ENCODE results near the gene WBP11.

Gene WBP11

GRCh38 chr12:14803011-14803829 is at the start of gene WBP11, which contains the start of gene C12orf60:
TSS of gene WBP11 (minus strand) at chr12:14803478. CDS start at chr12:14801383, 2,095 bp downstream.
TSS of gene C12orf60 (plus strand) at chr12:14803670. CDS start at chr12:14822936, 19,266 bp downstream.
- H3K27ac ChIP-seq (ENCODE audit: low read depth, low read length), result peak within 1 kb of the TSS; percentile 81
- H3K9me3 ChIP-seq (ENCODE audit: control insufficient read depth, insufficient read depth, low read length), result no peaks in the 10 kb centered on the region
- H3K4me1 ChIP-seq (ENCODE audit: control insufficient read depth, insufficient read depth, low read length), result peaks cover 12% of the 10 kb centered on the region
- H3K4me3 ChIP-seq (ENCODE audit: low read depth, low read length), result peak within 1 kb of the TSS; percentile 85
- H3K27me3 ChIP-seq (ENCODE audit: control insufficient read depth, insufficient read depth, low read length), result no peaks in the 10 kb centered on the region
- peaks cover 29% of the 10 kb centered on the region for H3K36me3 ChIP-seq (ENCODE audit: control insufficient read depth, insufficient read depth, low read length)
- peak within 1 kb of the TSS; percentile 88 for H3K9ac ChIP-seq (ENCODE audit: low read depth, low read length)

- H3K4me1 ChIP-seq (ENCODE audit: control insufficient read depth, insufficient read depth, low read length), result peaks cover 11% of the 10 kb centered on the region
- H3K4me3 ChIP-seq (ENCODE audit: low read depth, low read length), result no peak overlapping the region
- H3K9me3 ChIP-seq (ENCODE audit: control insufficient read depth, insufficient read depth, low read length), result no peaks in the 10 kb centered on the region
- no peak overlapping the region for H3K27ac ChIP-seq (ENCODE audit: low read depth, low read length)
- no peaks in the 10 kb centered on the region for H3K27me3 ChIP-seq (ENCODE audit: control insufficient read depth, insufficient read depth, low read length)
- H3K36me3 ChIP-seq (ENCODE audit: control insufficient read depth, insufficient read depth, low read length), result no peaks in the 10 kb centered on the region
- H3K9ac ChIP-seq (ENCODE audit: low read depth, low read length), result no peak overlapping the region
These were observed 49.6 kb upstream of the WBP11 start for GRCh38 chr12:14852880-14853279.

- H3K4me1 ChIP-seq (ENCODE audit: control insufficient read depth, insufficient read depth, low read length), result peaks cover 11% of the 10 kb centered on the region
- no peaks in the 10 kb centered on the region for H3K27me3 ChIP-seq (ENCODE audit: control insufficient read depth, insufficient read depth, low read length)
- H3K9me3 ChIP-seq (ENCODE audit: control insufficient read depth, insufficient read depth, low read length), result no peaks in the 10 kb centered on the region
- H3K36me3 ChIP-seq (ENCODE audit: control insufficient read depth, insufficient read depth, low read length), result no peaks in the 10 kb centered on the region
- H3K9ac ChIP-seq (ENCODE audit: low read depth, low read length), result no peak overlapping the region
- H3K27ac ChIP-seq (ENCODE audit: low read depth, low read length), result no peak overlapping the region
- no peak overlapping the region for H3K4me3 ChIP-seq (ENCODE audit: low read depth, low read length)
These were observed 47.8 kb upstream of the WBP11 start for GRCh38 chr12:14850929-14851663.

- Histone ChIP-seq H3K27me3 (ENCODE audit: control insufficient read depth, insufficient read depth, low read length) (no peaks in the 10 kb centered on the region), H3K36me3 (ENCODE audit: control insufficient read depth, insufficient read depth, low read length) (no peaks in the 10 kb centered on the region), H3K4me3 (ENCODE audit: low read depth, low read length) (no peak overlapping the region), H3K9ac (ENCODE audit: low read depth, low read length) (no peak overlapping the region), H3K9me3 (ENCODE audit: control insufficient read depth, insufficient read depth, low read length) (no peaks in the 10 kb centered on the region), H3K4me1 (ENCODE audit: control insufficient read depth, insufficient read depth, low read length) (peaks cover 11% of the 10 kb centered on the region), H3K27ac (ENCODE audit: low read depth, low read length) (no peak overlapping the region)
These were observed 46.4 kb upstream of the WBP11 start for GRCh38 chr12:14849661-14850060.

GRCh38 chr12:14846876-14847580 is 43.8 kb upstream of the WBP11 start:
- no peak overlapping the region for H3K27ac ChIP-seq (ENCODE audit: low read depth, low read length)
- no peaks in the 10 kb centered on the region for H3K9me3 ChIP-seq (ENCODE audit: control insufficient read depth, insufficient read depth, low read length)
- H3K36me3 ChIP-seq (ENCODE audit: control insufficient read depth, insufficient read depth, low read length), result no peaks in the 10 kb centered on the region
- H3K9ac ChIP-seq (ENCODE audit: low read depth, low read length), result no peak overlapping the region
- no peak overlapping the region for H3K4me3 ChIP-seq (ENCODE audit: low read depth, low read length)
- H3K27me3 ChIP-seq (ENCODE audit: control insufficient read depth, insufficient read depth, low read length), result no peaks in the 10 kb centered on the region
- H3K4me1 ChIP-seq (ENCODE audit: control insufficient read depth, insufficient read depth, low read length), result no peaks in the 10 kb centered on the region

GRCh38 chr12:14846042-14846587 is 42.8 kb upstream of the WBP11 start:
- Histone ChIP-seq H3K36me3 (ENCODE audit: control insufficient read depth, insufficient read depth, low read length) (no peaks in the 10 kb centered on the region), H3K4me3 (ENCODE audit: low read depth, low read length) (no peak overlapping the region), H3K27me3 (ENCODE audit: control insufficient read depth, insufficient read depth, low read length) (no peaks in the 10 kb centered on the region), H3K27ac (ENCODE audit: low read depth, low read length) (no peak overlapping the region), H3K4me1 (ENCODE audit: control insufficient read depth, insufficient read depth, low read length) (no peaks in the 10 kb centered on the region; the same call in 1 of the 2 replicates), H3K9me3 (ENCODE audit: control insufficient read depth, insufficient read depth, low read length) (no peaks in the 10 kb centered on the region), H3K9ac (ENCODE audit: low read depth, low read length) (no peak overlapping the region)

- Histone ChIP-seq H3K9me3 (ENCODE audit: control insufficient read depth, insufficient read depth, low read length) (no peaks in the 10 kb centered on the region), H3K9ac (ENCODE audit: low read depth, low read length) (no peak overlapping the region), H3K4me1 (ENCODE audit: control insufficient read depth, insufficient read depth, low read length) (no peaks in the 10 kb centered on the region; the same call in 1 of the 2 replicates), H3K36me3 (ENCODE audit: control insufficient read depth, insufficient read depth, low read length) (no peaks in the 10 kb centered on the region), H3K27me3 (ENCODE audit: control insufficient read depth, insufficient read depth, low read length) (no peaks in the 10 kb centered on the region), H3K4me3 (ENCODE audit: low read depth, low read length) (no peak overlapping the region), H3K27ac (ENCODE audit: low read depth, low read length) (no peak overlapping the region)
These were observed 42.1 kb upstream of the WBP11 start for GRCh38 chr12:14845350-14845750.

- H3K9ac ChIP-seq (ENCODE audit: low read depth, low read length), result no peak overlapping the region
- H3K4me3 ChIP-seq (ENCODE audit: low read depth, low read length), result no peak overlapping the region
- H3K36me3 ChIP-seq (ENCODE audit: control insufficient read depth, insufficient read depth, low read length), result no peaks in the 10 kb centered on the region
- H3K27ac ChIP-seq (ENCODE audit: low read depth, low read length), result no peak overlapping the region
- 0 out of 2 replicates have a peak, but pooled peaks cover under 1% of the 10 kb centered on the region for H3K9me3 ChIP-seq (ENCODE audit: control insufficient read depth, insufficient read depth, low read length)
- no peaks in the 10 kb centered on the region for H3K27me3 ChIP-seq (ENCODE audit: control insufficient read depth, insufficient read depth, low read length)
- no peaks in the 10 kb centered on the region; the same call in 1 of the 2 replicates for H3K4me1 ChIP-seq (ENCODE audit: control insufficient read depth, insufficient read depth, low read length)
These were observed 41.1 kb upstream of the WBP11 start for GRCh38 chr12:14844401-14844800.

- H3K9me3 ChIP-seq (ENCODE audit: control insufficient read depth, insufficient read depth, low read length), result 0 out of 2 replicates have a peak, but pooled peaks cover 3% of the 10 kb centered on the region
- no peak within 1 kb of the TSS for H3K4me3 ChIP-seq (ENCODE audit: low read depth, low read length)
- H3K27me3 ChIP-seq (ENCODE audit: control insufficient read depth, insufficient read depth, low read length), result no peaks in the 10 kb centered on the region
- no peak within 1 kb of the TSS for H3K27ac ChIP-seq (ENCODE audit: low read depth, low read length)
- H3K9ac ChIP-seq (ENCODE audit: low read depth, low read length), result no peak within 1 kb of the TSS
- no peaks in the 10 kb centered on the region for H3K36me3 ChIP-seq (ENCODE audit: control insufficient read depth, insufficient read depth, low read length)
- H3K4me1 ChIP-seq (ENCODE audit: control insufficient read depth, insufficient read depth, low read length), result peaks cover 6% of the 10 kb centered on the region
These were observed 40.2 kb upstream of the WBP11 start, which contains the start of gene ART4 for GRCh38 chr12:14843425-14843887. TSS of gene ART4 (minus strand) at chr12:14843526. CDS start at chr12:14843113, 413 bp downstream.

GRCh38 chr12:14842315-14842714 is 39.0 kb upstream of the WBP11 start:
- Histone ChIP-seq H3K4me1 (ENCODE audit: control insufficient read depth, insufficient read depth, low read length) (peaks cover 6% of the 10 kb centered on the region), H3K9ac (ENCODE audit: low read depth, low read length) (no peak overlapping the region), H3K9me3 (ENCODE audit: control insufficient read depth, insufficient read depth, low read length) (0 out of 2 replicates have a peak, but pooled peaks cover 3% of the 10 kb centered on the region), H3K4me3 (ENCODE audit: low read depth, low read length) (no peak overlapping the region), H3K36me3 (ENCODE audit: control insufficient read depth, insufficient read depth, low read length) (no peaks in the 10 kb centered on the region), H3K27ac (ENCODE audit: low read depth, low read length) (no peak overlapping the region), H3K27me3 (ENCODE audit: control insufficient read depth, insufficient read depth, low read length) (no peaks in the 10 kb centered on the region)

Data from HUES48 (cell line).